CD4-positive, alpha-beta T cell (primary cell): Measurements from ENCODE around the gene TIMM10B. TPM values are rescaled to one million over a fixed set of nuclear protein-coding genes. Genes with fewer than 3 reads are reported as not detected.

Source experiments
- ATAC-seq: fragments of 200-7000 bp; cut with Tn5 transposase; one replicate; pipeline ENCODE4 v1.10.0; 2022; ENCODE audit warnings: mild to moderate bottlenecking; ENCODE audit not compliant: poor library complexity
- CTCF ChIA-PET: fragments of 350-600 bp; sonication (Branson Sonifier 250); formaldehyde crosslinking; loops from one replicate; lab custom pipeline; 2021; ENCODE audit warnings: antibody characterized with exemption, inconsistent platforms; lab: Charles Lee
- POLR2A ChIA-PET: fragments of 350-600 bp; sonication (Branson Sonifier 250); formaldehyde crosslinking; loops from one replicate; lab custom pipeline; 2021; ENCODE audit warnings: antibody characterized with exemption, inconsistent platforms; lab: Charles Lee
- DNase-seq, 14 experiments: peaks; one replicate each; pipeline ENCODE4 v3.0.0-alpha.2; 2013 to 2020; ENCODE audit warnings: mixed read lengths in 2 of 14
- H3K27ac ChIP-seq, 2 donors: one replicate each; pipeline versions ENCODE4 v1.5.1 to v1.7.0; 2013; ENCODE audit warnings: low read length in 2 of 2, low read depth in 1 of 2, mild to moderate bottlenecking in 1 of 2
- H3K27me3 ChIP-seq, 2 experiments: 1 replicate in 1 of 2; 2 replicates in 1 of 2; pipeline versions ENCODE4 v1.6.1 to v1.7.0; 2013; ENCODE audit warnings: low read length in 2 of 2, control low read depth in 1 of 2, mild to moderate bottlenecking in 1 of 2, moderate library complexity in 1 of 2; ENCODE audit not compliant: insufficient read depth in 2 of 2, control insufficient read depth in 1 of 2
- H3K36me3 ChIP-seq: one replicate; pipeline ENCODE4 v1.6.1; 2013; ENCODE audit warnings: low read length, control low read depth; ENCODE audit not compliant: insufficient read depth
- H3K4me1 ChIP-seq: one replicate; pipeline ENCODE4 v1.6.1; 2013; ENCODE audit warnings: low read length, control low read depth; ENCODE audit not compliant: insufficient read depth
- H3K4me3 ChIP-seq: one replicate; pipeline ENCODE4 v1.5.1; 2013; ENCODE audit warnings: mild to moderate bottlenecking, low read length, moderate library complexity
- H3K9me3 ChIP-seq, 2 experiments: 1 replicate in 1 of 2; 2 replicates in 1 of 2; pipeline versions ENCODE4 v1.6.1 to v1.7.0; 2013; ENCODE audit warnings: low read length in 2 of 2, mild to moderate bottlenecking in 2 of 2, control low read depth in 1 of 2, moderate library complexity in 1 of 2; ENCODE audit not compliant: control insufficient read depth in 1 of 2, insufficient read depth in 1 of 2
- H3K27ac Mint-ChIP-seq: one replicate; pipeline ENCODE4 v1.8.0; 2020; ENCODE audit warnings: mixed read lengths
- H3K27me3 Mint-ChIP-seq: one replicate; pipeline ENCODE4 v1.8.0; 2021; ENCODE audit warnings: mixed read lengths
- H3K36me3 Mint-ChIP-seq: one replicate; pipeline ENCODE4 v1.8.0; 2021; ENCODE audit warnings: low read depth, mixed read lengths
- H3K4me1 Mint-ChIP-seq: one replicate; pipeline ENCODE4 v1.8.0; 2021; ENCODE audit warnings: low read depth, mixed read lengths
- H3K4me3 Mint-ChIP-seq: one replicate; pipeline ENCODE4 v1.8.0; 2020; ENCODE audit warnings: mild to moderate bottlenecking, mixed read lengths
- H3K9me3 Mint-ChIP-seq: one replicate; pipeline ENCODE4 v1.8.0; 2020; ENCODE audit warnings: mixed read lengths
- CTCF ChIP-seq: fragments of 200-600 bp; IDR thresholded peaks from one replicate; pipeline ENCODE4 v1.8.0; 2022; ENCODE audit warnings: antibody characterized with exemption, mild to moderate bottlenecking
- intact Hi-C, 2 experiments: fragments of 100-400 bp; cut with DNase I in 1 of 2; cut with micrococcal nuclease in 1 of 2; formaldehyde crosslinking; loops; one replicate each; pipeline versions ENCODE4 v1.15.1 to v1.9.0; 2023 to 2025; cut with DNase I, micrococcal nuclease
- total RNA-seq, 174 experiments: library from RNA in 2 of 174; stranded (reverse) in 2 of 174; gene quantifications; one replicate each; pipeline ENCODE4 v1.2.3 and lab custom pipeline; 2021 to 2026

The TIMM10B gene
- total RNA-seq, 2 experiments from 2014 or later, result 68.5 to 68.6 TPM

GRCh38 chr11:6486256-6486655 lies 5.0 kb downstream of the TIMM10B start:
- Mint-ChIP-seq H3K36me3 (peaks cover 41% of the 10 kb centered on the region), H3K4me3 (no peak overlapping the region), H3K9me3 (no peaks in the 10 kb centered on the region), H3K27ac (no peak overlapping the region), H3K27me3 (no peaks in the 10 kb centered on the region), H3K4me1 (peaks cover 29% of the 10 kb centered on the region)
- H3K4me1 ChIP-seq, result peaks cover 17% of the 10 kb centered on the region
- no peak for TF ChIP-seq CTCF
- H3K27ac ChIP-seq, result no peak overlapping the region
- no peak for DNase-seq
- POLR2A ChIA-PET, result interaction anchor here (0.8 to 1.6 kb wide), 4 partner anchors 13 to 125 kb away, joined by 3 read pairs; partner anchors contain the start of genes TAF10 and TRIM3
- CTCF ChIA-PET, result interaction anchor here (1.1 kb wide), 1 partner anchor 83 kb away, joined by 3 read pairs; no protein-coding TSS in a partner anchor
- H3K4me3 ChIP-seq, result no peak overlapping the region
- intact Hi-C loops, result no loop called here
- no peak for ATAC-seq
- no peaks in the 10 kb centered on the region for H3K27me3 ChIP-seq
- H3K9me3 ChIP-seq, result no peaks in the 10 kb centered on the region
- peaks cover 61% of the 10 kb centered on the region for H3K36me3 ChIP-seq

- no peaks in the 10 kb centered on the region for H3K9me3 Mint-ChIP-seq
- CTCF ChIA-PET, result interaction anchor here (1.1 kb wide), 1 partner anchor 84 kb away, joined by 3 read pairs; no protein-coding TSS in a partner anchor
These were observed 5.6 kb downstream of the TIMM10B start for GRCh38 chr11:6486938-6487337.

GRCh38 chr11:6488342-6488741 lies 7.0 kb downstream of the TIMM10B start:
- Mint-ChIP-seq H3K4me3 (no peak overlapping the region), H3K4me1 (peaks cover 17% of the 10 kb centered on the region), H3K9me3 (no peaks in the 10 kb centered on the region), H3K27ac (no peak overlapping the region), H3K27me3 (no peaks in the 10 kb centered on the region), H3K36me3 (peaks cover 40% of the 10 kb centered on the region)
- ChIA-PET POLR2A (interaction anchor here (0.9 kb wide), 1 partner anchor 38 kb away, joined by 3 read pairs; no protein-coding TSS in a partner anchor), CTCF (no interaction called here)
- intact Hi-C loops, result no loop called here
- Histone ChIP-seq H3K27ac (no peak overlapping the region), H3K4me1 (no peaks in the 10 kb centered on the region), H3K9me3 (no peaks in the 10 kb centered on the region), H3K36me3 (peaks cover 57% of the 10 kb centered on the region), H3K27me3 (no peaks in the 10 kb centered on the region), H3K4me3 (no peak overlapping the region)
- ATAC-seq (no peak), DNase-seq (no peak)
- no peak for TF ChIP-seq CTCF

More at GRCh38 chr11:6486938-6487337, 5.6 kb downstream of the TIMM10B start:
- intact Hi-C loops, result no loop called here
- H3K4me1 Mint-ChIP-seq, result peaks cover 22% of the 10 kb centered on the region
- no peaks in the 10 kb centered on the region for H3K9me3 ChIP-seq
- H3K27me3 Mint-ChIP-seq, result no peaks in the 10 kb centered on the region
- H3K27ac Mint-ChIP-seq, result no peak overlapping the region
- DNase-seq (no peak), ATAC-seq (no peak)
- peaks cover 40% of the 10 kb centered on the region for H3K36me3 Mint-ChIP-seq
- H3K27ac ChIP-seq, result no peak overlapping the region
- POLR2A ChIA-PET, result interaction anchor here (0.8 to 1.5 kb wide), 2 partner anchors 90 to 125 kb away, joined by 3 read pairs; partner anchors contain the start of gene TAF10
- H3K36me3 ChIP-seq, result peaks cover 61% of the 10 kb centered on the region
- no peak for TF ChIP-seq CTCF
- peaks cover 11% of the 10 kb centered on the region for H3K4me1 ChIP-seq
- H3K4me3 ChIP-seq, result no peak overlapping the region
- H3K4me3 Mint-ChIP-seq, result no peak overlapping the region
- H3K27me3 ChIP-seq, result no peaks in the 10 kb centered on the region
